HCT116 (cell line): ENCODE data around the gene TGFBR3. TPM values are rescaled to one million over a fixed set of nuclear protein-coding genes. Genes with fewer than 3 reads are reported as not detected.

Experiments used
- ATAC-seq: fragments of 200-7000 bp; cut with Tn5 transposase; 2 replicates; pipeline ENCODE4 v1.9.1; 2020; ENCODE audit warnings: mild to moderate bottlenecking, moderate library complexity
- BruUV-seq: library from RNA; stranded (reverse); fragments of 400-500 nt; replicated peaks from 2 replicates; lab custom pipeline; 2021; lab: Mats Ljungman, UMichigan
- CTCF ChIA-PET: fragments of 300-600 bp; sonication (Branson Sonifier 250); formaldehyde crosslinking; loops from one replicate; lab custom pipeline; 2021; ENCODE audit warnings: antibody characterized with exemption; lab: Charles Lee
- POLR2A ChIA-PET: fragments of 300-600, 350-600 bp; sonication (Branson Sonifier 250); formaldehyde crosslinking; loops from one replicate; lab custom pipeline; 2021; ENCODE audit warnings: antibody characterized with exemption; lab: Charles Lee
- RAD21 ChIA-PET, 2 experiments: fragments of 300-600 bp; sonication (Branson Sonifier 250); formaldehyde crosslinking; loops; one replicate each; lab custom pipeline; 2023; ENCODE audit warnings: low total read pairs in 2 of 2; ENCODE audit not compliant: uncharacterized antibody in 2 of 2, unreplicated experiment in 2 of 2, low non-redundant PET in 1 of 2; lab: Charles Lee
- DNase-seq: peaks from one replicate; pipeline ENCODE4 v3.0.0-alpha.2; 2010; ENCODE audit warnings: low read depth, low spot score
- H2AFZ ChIP-seq: fragments of 200-600 bp; shearing (Covaris generic), sonication (generic); 2 replicates; pipeline ENCODE4 v1.6.1; 2017; ENCODE audit warnings: low read depth, mixed run types, mixed read lengths, antibody characterized with exemption, low read length; ENCODE audit not compliant: poor library complexity, severe bottlenecking
- H3K27ac ChIP-seq: 2 replicates; pipeline ENCODE4 v1.5.1; 2012; ENCODE audit warnings: low read depth, low read length
- H3K27me3 ChIP-seq: fragments of 200-600 bp; sonication (generic); 2 replicates; pipeline ENCODE4 v1.6.1; 2016; ENCODE audit warnings: mixed run types, low read length, mixed read lengths; ENCODE audit not compliant: insufficient read depth
- H3K36me3 ChIP-seq, 2 experiments: fragments of 200-500 bp in 1 of 2; fragments of 200-600 bp in 1 of 2; sonication (Bioruptor generic) in 1 of 2; sonication (generic) in 1 of 2; 2 replicates each; pipeline versions ENCODE4 v1.5.1 to v1.6.1; 2014 to 2016; ENCODE audit warnings: low read length in 2 of 2, inconsistent platforms in 1 of 2, mixed read lengths in 1 of 2, mixed run types in 1 of 2; ENCODE audit not compliant: insufficient read depth in 2 of 2, control insufficient read depth in 1 of 2
- H3K4me1 ChIP-seq, 2 experiments: fragments of 200-600 bp in 1 of 2; sonication (generic) in 1 of 2; 2 replicates each; pipeline versions ENCODE4 v1.5.1 to v1.6.1; 2012 to 2017; ENCODE audit warnings: low read length in 2 of 2, inconsistent platforms in 1 of 2, mild to moderate bottlenecking in 1 of 2, mixed read lengths in 1 of 2, mixed run types in 1 of 2, moderate library complexity in 1 of 2; ENCODE audit not compliant: insufficient read depth in 2 of 2, control insufficient read depth in 1 of 2
- H3K4me2 ChIP-seq: fragments of 200-600 bp; sonication (generic); 2 replicates; pipeline ENCODE4 v1.6.1; 2017; ENCODE audit warnings: mixed run types, low read length, mixed read lengths
- H3K4me3 ChIP-seq, 2 experiments: fragments of 200-600 bp in 1 of 2; sonication (generic) in 1 of 2; replicated peaks in 1 of 2; 2 replicates each; pipeline ENCODE4 v1.5.1; 2011 to 2016; ENCODE audit warnings: low read length in 2 of 2, control low read depth in 1 of 2, low read depth in 1 of 2, mild to moderate bottlenecking in 1 of 2, mixed read lengths in 1 of 2, mixed run types in 1 of 2
- H3K79me2 ChIP-seq: fragments of 200-600 bp; sonication (generic); 2 replicates; pipeline ENCODE4 v1.6.1; 2017; ENCODE audit warnings: mild to moderate bottlenecking, mixed run types, low read length, moderate library complexity, mixed read lengths; ENCODE audit not compliant: insufficient read depth
- H3K9ac ChIP-seq: fragments of 200-600 bp; sonication (generic); 2 replicates; pipeline ENCODE4 v1.6.1; 2016; ENCODE audit warnings: low read length, mixed read lengths
- H3K9me2 ChIP-seq: fragments of 200-600 bp; sonication (generic), shearing (Covaris generic); 2 replicates; pipeline ENCODE4 v1.6.1; 2017; ENCODE audit warnings: mixed run types, mild to moderate bottlenecking, moderate library complexity; ENCODE audit not compliant: insufficient read depth
- H3K9me3 ChIP-seq, 2 experiments: fragments of 200-500 bp in 1 of 2; fragments of 200-600 bp in 1 of 2; sonication (Bioruptor generic) in 1 of 2; sonication (generic) in 1 of 2; 2 replicates each; pipeline ENCODE4 v1.6.1; 2014 to 2017; ENCODE audit warnings: low read length in 2 of 2, mixed read lengths in 2 of 2, inconsistent platforms in 1 of 2, low read depth in 1 of 2, mild to moderate bottlenecking in 1 of 2, mixed run types in 1 of 2, moderate library complexity in 1 of 2; ENCODE audit not compliant: control insufficient read depth in 1 of 2, insufficient read depth in 1 of 2
- H4K20me1 ChIP-seq: fragments of 200-600 bp; sonication (generic), shearing (Covaris generic); 2 replicates; pipeline ENCODE4 v1.6.1; 2017; ENCODE audit warnings: mixed run types, mild to moderate bottlenecking, moderate library complexity; ENCODE audit not compliant: insufficient read depth
- CBX3 ChIP-seq: IDR thresholded peaks from 2 replicates; pipeline ENCODE4 v1.6.1; 2012; ENCODE audit warnings: low read depth
- CEBPB ChIP-seq: IDR thresholded peaks from 2 replicates; pipeline ENCODE4 v1.6.1; 2012; ENCODE audit warnings: low read depth
- CTCF ChIP-seq, 3 experiments: fragments of 200-600 bp in 1 of 3; sonication (generic) in 1 of 3; IDR thresholded peaks in 2 of 3; conservative IDR thresholded peaks in 1 of 3; 2 replicates each; pipeline ENCODE4 v1.5.1; 2012 to 2017; ENCODE audit warnings: low read depth in 2 of 3, low read length in 2 of 3, antibody characterized with exemption in 1 of 3, borderline replicate concordance in 1 of 3, control low read depth in 1 of 3, mild to moderate bottlenecking in 1 of 3, mixed read lengths in 1 of 3, mixed run types in 1 of 3, moderate library complexity in 1 of 3; ENCODE audit not compliant: insufficient read depth in 1 of 3
- EGR1 ChIP-seq: IDR thresholded peaks from 2 replicates; pipeline ENCODE4 v1.6.1; 2012; ENCODE audit warnings: low read depth
- ELF1 ChIP-seq: IDR thresholded peaks from 2 replicates; pipeline ENCODE4 v1.6.1; 2012; ENCODE audit warnings: low read depth, borderline replicate concordance
- EZH2phosphoT487 ChIP-seq: fragments of 200-600 bp; IDR thresholded peaks from 2 replicates; pipeline ENCODE4 v1.6.1; 2018; ENCODE audit warnings: antibody characterized with exemption, borderline replicate concordance
- FOSL1 ChIP-seq: IDR thresholded peaks from 2 replicates; pipeline ENCODE4 v1.6.1; 2012; ENCODE audit warnings: low read depth
- MAX ChIP-seq: IDR thresholded peaks from 2 replicates; pipeline ENCODE4 v1.6.1; 2012
- POLR2A ChIP-seq: IDR thresholded peaks from 2 replicates; pipeline ENCODE4 v1.7.0; 2011; ENCODE audit warnings: borderline replicate concordance; ENCODE audit not compliant: insufficient read depth, insufficient read length; ENCODE audit errors: extremely low read depth
- RAD21 ChIP-seq: IDR thresholded peaks from 2 replicates; pipeline ENCODE4 v1.6.1; 2012; ENCODE audit warnings: low read depth, mild to moderate bottlenecking
- REST ChIP-seq: IDR thresholded peaks from 2 replicates; pipeline ENCODE4 v1.6.1; 2012; ENCODE audit warnings: low read depth
- SIN3A ChIP-seq: IDR thresholded peaks from 2 replicates; pipeline ENCODE4 v1.6.1; 2012; ENCODE audit warnings: low read depth
- SP1 ChIP-seq: IDR thresholded peaks from 2 replicates; pipeline ENCODE4 v1.6.1; 2012; ENCODE audit warnings: low read depth
- SRF ChIP-seq: IDR thresholded peaks from 2 replicates; pipeline ENCODE4 v1.6.1; 2012; ENCODE audit warnings: low read depth
- TCF7L2 ChIP-seq: IDR thresholded peaks from 2 replicates; pipeline ENCODE4 v1.7.0; 2011; ENCODE audit warnings: borderline replicate concordance, inconsistent platforms; ENCODE audit not compliant: insufficient read depth, insufficient read length; ENCODE audit errors: extremely low read depth
- YY1 ChIP-seq: IDR thresholded peaks from 2 replicates; pipeline ENCODE4 v1.6.1; 2011; ENCODE audit warnings: low read length, low read depth, moderate library complexity, mild to moderate bottlenecking; ENCODE audit not compliant: insufficient replicate concordance; ENCODE audit errors: extremely low read depth
- ZBTB33 ChIP-seq: IDR thresholded peaks from 2 replicates; pipeline ENCODE4 v1.6.1; 2011; ENCODE audit warnings: mild to moderate bottlenecking, low read length, moderate library complexity; ENCODE audit not compliant: insufficient replicate concordance; ENCODE audit errors: extremely low read depth
- ZNF274 ChIP-seq: fragments of 200-500 bp; sonication (Bioruptor generic); IDR thresholded peaks from 2 replicates; pipeline ENCODE4 v1.6.1; 2014; ENCODE audit warnings: mild to moderate bottlenecking, low read depth, low read length, inconsistent platforms
- intact Hi-C: fragments of 100-400 bp; cut with micrococcal nuclease; formaldehyde crosslinking; loops from 2 replicates; pipeline ENCODE4 v1.10.0; 2022
- total RNA-seq: library from RNA; stranded (reverse); gene quantifications from one replicate; pipeline ENCODE4 v1.2.1, GENCODE V29; 2021; ENCODE audit not compliant: unreplicated experiment

Gene TGFBR3
- total RNA-seq, 1 experiment from 2014 or later: 7.1 TPM

- no peak for TF ChIP-seq RAD21
- no peak for TF ChIP-seq EGR1
- TF ChIP-seq SRF: no peak
- TF ChIP-seq MAX: no peak
- TF ChIP-seq ZNF274: no peak
- no peak for TF ChIP-seq CTCF (IDR thresholded peaks at IDR 0.05 in 2 of 3, conservative IDR thresholded peaks at IDR 0.05 in 1 of 3; ENCODE audit: borderline replicate concordance in 1 of 3, insufficient read depth in 1 of 3, low read depth in 2 of 3, low read length in 2 of 3)
- TF ChIP-seq YY1: no peak
- TF ChIP-seq SP1: no peak
- TF ChIP-seq EZH2phosphoT487: no peak
- no peak for TF ChIP-seq TCF7L2
- TF ChIP-seq POLR2A: no peak
- TF ChIP-seq, all 23 proteins: peak for 0
Measured at GRCh38 chr1:91761295-91761721, 124.6 kb downstream of the TGFBR3 start (continued).

- CTCF ChIA-PET: no interaction called here
- H2AFZ ChIP-seq: no peak overlapping the region
- no peak for ATAC-seq
- RAD21 ChIA-PET: no interaction called here
- no peak overlapping the region for H3K4me3 ChIP-seq
- no TSS peak for BruUV-seq
- no peak overlapping the region for H3K4me2 ChIP-seq
- H3K36me3 ChIP-seq: no peaks in the 10 kb centered on the region
- H4K20me1 ChIP-seq: no peaks in the 10 kb centered on the region
- no peaks in the 10 kb centered on the region for H3K79me2 ChIP-seq
- no peaks in the 10 kb centered on the region for H3K9me2 ChIP-seq
- H3K9me3 ChIP-seq: no peaks in the 10 kb centered on the region
- POLR2A ChIA-PET: no interaction called here
- DNase-seq: no peak
- H3K9ac ChIP-seq: no peak overlapping the region
- intact Hi-C loops: no loop called here
- no peaks in the 10 kb centered on the region for H3K27me3 ChIP-seq
- H3K4me1 ChIP-seq: no peaks in the 10 kb centered on the region
- no peak overlapping the region for H3K27ac ChIP-seq
- TF ChIP-seq REST (no peak), ELF1 (no peak), EGR1 (no peak), SIN3A (no peak), RAD21 (no peak), ZBTB33 (no peak), CBX3 (no peak), CEBPB (no peak), FOSL1 (no peak), EZH2phosphoT487 (no peak)
Measured at GRCh38 chr1:91760512-91760911, 125.4 kb downstream of the TGFBR3 start.
